Loucy (cell line): ENCODE measurements around the gene BBS2.

ENCODE experiments used
- H2AFZ ChIP-seq: fragments of 200-600 bp; sonication (generic); 2 replicates; pipeline ENCODE4 v1.6.0; 2016; ENCODE audit warnings: antibody characterized with exemption, mild to moderate bottlenecking, low read length, moderate library complexity
- H3F3A ChIP-seq: fragments of 200-600 bp; 2 replicates; pipeline ENCODE4 v1.6.0; 2016; ENCODE audit warnings: antibody characterized with exemption, low read depth, mild to moderate bottlenecking
- H3K27me3 ChIP-seq: fragments of 200-600 bp; sonication (generic); 2 replicates; pipeline ENCODE4 v1.6.1; 2014; ENCODE audit warnings: low read length, mild to moderate bottlenecking; ENCODE audit not compliant: insufficient read depth, poor library complexity, severe bottlenecking
- H3K36me3 ChIP-seq: fragments of 200-600 bp; sonication (generic); 2 replicates; pipeline ENCODE4 v1.6.1; 2016; ENCODE audit warnings: low read length; ENCODE audit not compliant: insufficient read depth
- H3K4me1 ChIP-seq: fragments of 200-600 bp; sonication (generic); 2 replicates; pipeline ENCODE4 v1.5.1; 2014; ENCODE audit warnings: low read length, mild to moderate bottlenecking; ENCODE audit not compliant: insufficient read depth, poor library complexity, severe bottlenecking
- H3K4me2 ChIP-seq: fragments of 200-600 bp; sonication (generic); 2 replicates; pipeline ENCODE4 v1.6.0; 2014; ENCODE audit warnings: antibody characterized with exemption, low read length, low read depth, mild to moderate bottlenecking; ENCODE audit not compliant: poor library complexity, severe bottlenecking
- H3K4me3 ChIP-seq: fragments of 200-600 bp; sonication (generic); 2 replicates; pipeline ENCODE4 v1.5.1; 2014; ENCODE audit warnings: low read length, mild to moderate bottlenecking, mixed read lengths; ENCODE audit not compliant: poor library complexity, severe bottlenecking
- H3K79me2 ChIP-seq: fragments of 200-600 bp; sonication (generic); 2 replicates; pipeline ENCODE4 v1.6.1; 2014; ENCODE audit warnings: low read length; ENCODE audit not compliant: insufficient read depth
- H3K9ac ChIP-seq: fragments of 200-600 bp; sonication (generic); 2 replicates; pipeline ENCODE4 v1.6.0; 2014; ENCODE audit warnings: mild to moderate bottlenecking, low read depth, low read length, moderate library complexity; ENCODE audit not compliant: poor library complexity, severe bottlenecking
- H3K9me2 ChIP-seq: fragments of 200-600 bp; sonication (generic); replicated peaks from 2 replicates; pipeline ENCODE4 v1.6.1; 2016; ENCODE audit warnings: low read depth, low read length, mixed read lengths
- H3K9me3 ChIP-seq: fragments of 200-600 bp; sonication (generic); 2 replicates; pipeline ENCODE4 v1.6.1; 2014; ENCODE audit warnings: mild to moderate bottlenecking, antibody characterized with exemption, low read length, low read depth; ENCODE audit not compliant: insufficient read depth
- H4K20me1 ChIP-seq: fragments of 200-600 bp; sonication (generic); 2 replicates; pipeline ENCODE4 v1.6.0; 2014; ENCODE audit warnings: antibody characterized with exemption, low read length, mild to moderate bottlenecking; ENCODE audit not compliant: insufficient read depth, poor library complexity, severe bottlenecking
- EZH2phosphoT487 ChIP-seq: fragments of 200-600 bp; IDR thresholded peaks from 2 replicates; pipeline ENCODE4 v1.6.1; 2018; ENCODE audit warnings: antibody characterized with exemption, mild to moderate bottlenecking, moderate library complexity, borderline replicate concordance
- TF ChIP-seq, protein P1 (sequence below): fragments of 200-600 bp; sonication (generic); conservative IDR thresholded peaks from 2 replicates; pipeline ENCODE4 v1.5.1; 2014; ENCODE audit warnings: mild to moderate bottlenecking, antibody characterized with exemption, low read length

The BBS2 gene

DNA sequence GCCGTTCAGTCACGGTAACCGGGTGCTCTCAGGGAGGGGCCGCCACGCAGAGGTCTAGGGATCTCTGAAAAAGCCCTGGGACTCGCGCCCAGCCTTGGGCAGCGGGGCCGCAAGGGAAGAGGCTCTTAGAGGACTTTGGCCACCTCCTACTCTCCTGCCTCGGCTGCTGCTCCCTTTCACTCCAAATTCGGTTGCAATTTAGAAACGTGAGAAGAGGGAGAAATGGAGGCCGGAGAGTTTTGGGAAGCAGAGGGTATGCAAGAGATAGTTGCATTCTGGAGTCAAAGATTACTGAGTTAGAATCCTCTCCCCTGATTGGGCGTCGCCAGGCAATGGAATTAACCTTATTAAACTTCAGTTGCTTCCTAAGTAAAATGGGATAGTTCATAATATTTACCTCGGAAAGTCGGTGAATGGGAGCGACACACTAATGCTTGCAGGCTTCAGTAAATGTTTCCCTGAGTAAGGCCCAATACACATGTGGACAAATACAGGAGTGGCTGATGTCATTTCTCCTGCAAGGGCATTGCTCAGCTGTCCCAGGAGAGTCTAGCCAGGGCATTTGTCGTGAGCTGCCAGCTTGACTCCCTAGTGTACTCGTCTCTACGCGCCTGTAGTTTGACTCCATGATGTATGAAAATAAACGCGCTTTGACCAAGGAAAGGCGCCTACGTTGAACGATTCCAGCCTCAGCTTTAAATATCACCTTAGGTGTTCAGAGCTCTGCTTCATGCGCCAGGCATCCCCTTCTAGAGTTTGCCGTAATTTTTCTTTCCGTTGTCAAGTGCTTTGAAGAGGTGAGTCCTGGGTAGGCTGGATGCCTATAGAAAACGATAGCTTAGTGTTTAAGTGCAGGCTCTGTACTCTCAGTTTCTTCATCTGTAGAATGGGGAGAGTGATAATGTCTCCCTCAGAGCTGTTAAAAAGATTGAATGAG is 67.8 kb downstream of the BBS2 start:
- peak overlapping the region; percentile 87 for H3K4me3 ChIP-seq
- no peaks in the 10 kb centered on the region for H3F3A ChIP-seq
- H3K4me2 ChIP-seq = peak overlapping the region; percentile 90
- no peaks in the 10 kb centered on the region for H3K9me3 ChIP-seq
- peak overlapping the region; percentile 78 for H3K9ac ChIP-seq
- TF ChIP-seq, protein P1, sequence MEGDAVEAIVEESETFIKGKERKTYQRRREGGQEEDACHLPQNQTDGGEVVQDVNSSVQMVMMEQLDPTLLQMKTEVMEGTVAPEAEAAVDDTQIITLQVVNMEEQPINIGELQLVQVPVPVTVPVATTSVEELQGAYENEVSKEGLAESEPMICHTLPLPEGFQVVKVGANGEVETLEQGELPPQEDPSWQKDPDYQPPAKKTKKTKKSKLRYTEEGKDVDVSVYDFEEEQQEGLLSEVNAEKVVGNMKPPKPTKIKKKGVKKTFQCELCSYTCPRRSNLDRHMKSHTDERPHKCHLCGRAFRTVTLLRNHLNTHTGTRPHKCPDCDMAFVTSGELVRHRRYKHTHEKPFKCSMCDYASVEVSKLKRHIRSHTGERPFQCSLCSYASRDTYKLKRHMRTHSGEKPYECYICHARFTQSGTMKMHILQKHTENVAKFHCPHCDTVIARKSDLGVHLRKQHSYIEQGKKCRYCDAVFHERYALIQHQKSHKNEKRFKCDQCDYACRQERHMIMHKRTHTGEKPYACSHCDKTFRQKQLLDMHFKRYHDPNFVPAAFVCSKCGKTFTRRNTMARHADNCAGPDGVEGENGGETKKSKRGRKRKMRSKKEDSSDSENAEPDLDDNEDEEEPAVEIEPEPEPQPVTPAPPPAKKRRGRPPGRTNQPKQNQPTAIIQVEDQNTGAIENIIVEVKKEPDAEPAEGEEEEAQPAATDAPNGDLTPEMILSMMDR = no peak
- no peak for TF ChIP-seq EZH2phosphoT487
- H3K79me2 ChIP-seq = peaks cover 74% of the 10 kb centered on the region
- peaks cover 44% of the 10 kb centered on the region for H4K20me1 ChIP-seq
- H3K4me1 ChIP-seq = peaks cover 48% of the 10 kb centered on the region
- peaks cover under 1% of the 10 kb centered on the region; the same call in 1 of the 2 replicates for H3K36me3 ChIP-seq
- H3K9me2 ChIP-seq = no peaks in the 10 kb centered on the region
- peak overlapping the region; percentile 79 for H2AFZ ChIP-seq
- no peaks in the 10 kb centered on the region for H3K27me3 ChIP-seq

GRCh38 chr16:56450986-56451752 is 68.7 kb downstream of the BBS2 start, which contains the start of the genes NUDT21 and OGFOD1:
Gene NUDT21, minus strand, starts transcription at chr16:56451332. Its CDS starts 130 bp downstream, at chr16:56451202.
Gene OGFOD1, plus strand, starts transcription at chr16:56451554. Its CDS starts 59 bp downstream, at chr16:56451613.
- Histone ChIP-seq H3K79me2 (peaks cover 82% of the 10 kb centered on the region), H3K4me3 (peak within 1 kb of the TSS; percentile 87), H3K4me2 (peak within 1 kb of the TSS; percentile 96), H3K4me1 (peaks cover 56% of the 10 kb centered on the region), H3K9me2 (no peaks in the 10 kb centered on the region), H4K20me1 (peaks cover 52% of the 10 kb centered on the region), H3K9ac (peak within 1 kb of the TSS; percentile 88), H3K27me3 (no peaks in the 10 kb centered on the region), H3K9me3 (no peaks in the 10 kb centered on the region), H3K36me3 (peaks cover 8% of the 10 kb centered on the region; the same call in 1 of the 2 replicates), H3F3A (no peaks in the 10 kb centered on the region), H2AFZ (peak within 1 kb of the TSS; percentile 84)
- no peak for TF ChIP-seq EZH2phosphoT487
- TF ChIP-seq, protein P1 = no peak

DNA sequence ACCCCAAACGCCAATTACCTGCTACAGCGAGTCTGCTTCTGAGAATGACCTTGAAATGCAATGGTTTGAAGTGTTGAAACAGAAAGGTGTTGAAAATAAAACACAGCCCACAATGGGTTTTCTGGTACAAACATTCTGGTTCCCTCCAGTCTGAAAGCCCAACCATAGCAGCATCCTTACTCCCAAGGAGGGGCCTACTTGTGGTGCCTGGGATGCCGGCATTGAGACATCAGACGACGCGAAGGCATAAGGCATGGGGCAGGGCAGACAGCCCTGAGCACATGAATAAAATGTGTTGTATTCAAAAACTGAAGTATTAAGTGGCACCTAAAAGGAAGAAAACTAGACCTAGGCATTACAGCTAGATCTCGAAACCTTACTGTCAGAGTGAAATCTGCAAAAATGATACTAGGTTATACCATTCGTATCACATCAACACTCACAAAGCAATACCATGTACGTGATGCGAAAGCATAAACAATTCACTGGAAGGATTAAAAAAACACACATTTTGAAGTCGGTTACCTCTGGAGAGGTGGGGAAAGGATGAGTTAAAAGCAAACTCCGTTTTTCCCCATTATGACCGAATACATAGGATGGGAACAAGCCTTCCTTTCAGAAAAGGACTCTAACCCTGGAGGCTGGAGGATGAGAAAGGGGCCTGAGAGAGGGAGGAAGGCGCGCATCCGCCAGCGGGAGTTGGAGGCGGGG is 69.4 kb downstream of the BBS2 start:
- Histone ChIP-seq H3K4me1 (peaks cover 62% of the 10 kb centered on the region), H3K4me3 (peak overlapping the region; percentile 87), H3K9me2 (no peaks in the 10 kb centered on the region), H3K27me3 (no peaks in the 10 kb centered on the region), H3F3A (no peaks in the 10 kb centered on the region), H3K4me2 (peak overlapping the region; percentile 96), H3K9me3 (no peaks in the 10 kb centered on the region), H2AFZ (peak overlapping the region; percentile 84), H3K9ac (peak overlapping the region; percentile 88), H3K36me3 (peaks cover 15% of the 10 kb centered on the region; the same call in 1 of the 2 replicates), H4K20me1 (peaks cover 58% of the 10 kb centered on the region), H3K79me2 (peaks cover 90% of the 10 kb centered on the region)
- TF ChIP-seq EZH2phosphoT487 = no peak
- TF ChIP-seq, protein P1 = no peak
